Esophagus muscularis mucosa (tissue), 3 donors: ENCODE results near the gene ASB15.

Source experiments
- EP300 ChIP-seq: sonication (generic); formaldehyde crosslinking; IDR thresholded peaks from one replicate; pipeline ENCODE4 v1.6.1; 2017; ENCODE audit warnings: antibody characterized with exemption
- POLR2A ChIP-seq: fragments of 450-650 bp; IDR thresholded peaks from one replicate; pipeline ENCODE4 v1.6.1; 2017; ENCODE audit warnings: antibody characterized with exemption, moderate library complexity, mild to moderate bottlenecking, low read depth
- POLR2AphosphoS5 ChIP-seq, 2 donors: sonication (generic); formaldehyde crosslinking; IDR thresholded peaks; one replicate each; pipeline ENCODE4 v1.6.1; 2017; ENCODE audit warnings: antibody characterized with exemption in 2 of 2

DNA sequence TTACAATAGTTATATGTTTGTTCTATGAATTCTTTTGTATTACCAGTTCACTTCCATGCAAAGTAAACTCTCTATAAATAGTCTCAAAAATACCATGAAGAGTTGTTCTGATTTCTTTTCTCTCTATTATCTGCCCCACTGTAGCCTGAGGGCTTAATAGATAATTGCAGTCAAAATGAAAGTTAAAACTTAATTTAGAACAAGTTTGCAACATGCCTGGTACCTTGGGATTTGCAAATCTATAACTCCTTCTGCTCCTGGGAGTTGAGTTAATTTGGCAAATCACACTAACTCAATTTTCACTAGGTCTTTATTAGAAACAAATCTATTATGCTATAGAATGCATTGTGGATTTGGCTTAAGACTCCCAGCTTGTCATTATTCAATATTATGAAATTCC, 22.2 kb upstream of the ASB15 start:
- TF ChIP-seq POLR2AphosphoS5 (IDR thresholded peaks at IDR 0.05) (no peak), EP300 (no peak), POLR2A (no peak)
